ENCODE data around the gene MMP25.
A peak's percentile ranks its signal among the peaks of the same experiment; 100 is the strongest.

The MMP25 gene

GRCh38 chr16:3017344-3017743 is 29.0 kb upstream of the MMP25 start:
- DNase-seq, result no peak

GRCh38 chr16:3017794-3018506 is 28.4 kb upstream of the MMP25 start, which contains the start of gene CLDN6:
Gene CLDN6 (minus strand): TSS chr16:3018183. CDS start chr16:3016021, 2,162 bp downstream.
- DNase-seq, result no peak

- no peak for DNase-seq
Observed at GRCh38 chr16:3019594-3020246, 26.6 kb upstream of the MMP25 start.

GRCh38 chr16:3020247-3020603 is 26.1 kb upstream of the MMP25 start, which contains the start of gene TNFRSF12A:
Gene TNFRSF12A (plus strand): TSS chr16:3020368. CDS start chr16:3020398, 30 bp downstream.
- DNase-seq, result peak; percentile 66

- DNase-seq, result peak; percentile 79
Observed at GRCh38 chr16:3020604-3021448, 25.5 kb upstream of the MMP25 start.

- DNase-seq, result peak; percentile 90
Observed at GRCh38 chr16:3021449-3022207, 24.7 kb upstream of the MMP25 start.

GRCh38 chr16:3022208-3022683 is 24.1 kb upstream of the MMP25 start:
- DNase-seq, result peak; percentile 92

DNA sequence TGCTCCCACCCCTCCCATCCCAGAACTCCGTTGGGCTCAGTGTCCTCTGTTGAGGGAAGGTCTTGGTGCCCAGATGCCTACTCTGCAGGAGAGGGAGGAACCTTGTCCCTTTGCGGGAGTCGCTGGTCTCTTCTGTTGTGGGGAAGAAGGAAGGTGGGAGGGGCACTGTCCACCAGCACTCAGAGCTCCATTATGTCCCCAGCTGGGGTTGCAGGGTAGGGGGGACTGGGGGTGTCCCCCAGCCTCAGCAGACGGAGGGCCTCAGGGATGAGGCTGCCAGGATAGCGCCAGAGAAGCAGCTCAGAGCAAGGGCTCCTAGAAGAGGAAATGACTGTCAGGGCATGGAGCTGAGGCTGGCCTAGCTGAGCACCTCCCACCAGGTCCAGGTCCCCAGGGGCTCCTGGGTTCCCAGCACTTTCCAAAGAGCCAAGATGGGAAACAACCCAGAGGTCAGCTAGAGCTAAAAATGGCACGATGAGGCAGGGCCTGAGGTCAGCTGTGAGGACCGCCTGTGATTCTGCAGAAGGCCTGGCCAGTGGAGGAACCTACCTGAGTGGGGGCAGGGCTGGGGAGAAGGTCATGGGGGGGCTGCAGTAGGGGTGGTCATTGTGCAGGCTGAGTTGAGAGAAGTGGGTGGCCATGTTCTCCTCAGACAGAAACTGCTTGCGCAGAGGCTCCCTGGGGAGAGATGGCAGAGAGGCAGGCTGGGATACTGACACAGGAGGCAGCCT is 23.5 kb upstream of the MMP25 start:
- DNase-seq, result no peak

- no peak for DNase-seq
Observed at GRCh38 chr16:3023415-3023668, 23.0 kb upstream of the MMP25 start.

DNA sequence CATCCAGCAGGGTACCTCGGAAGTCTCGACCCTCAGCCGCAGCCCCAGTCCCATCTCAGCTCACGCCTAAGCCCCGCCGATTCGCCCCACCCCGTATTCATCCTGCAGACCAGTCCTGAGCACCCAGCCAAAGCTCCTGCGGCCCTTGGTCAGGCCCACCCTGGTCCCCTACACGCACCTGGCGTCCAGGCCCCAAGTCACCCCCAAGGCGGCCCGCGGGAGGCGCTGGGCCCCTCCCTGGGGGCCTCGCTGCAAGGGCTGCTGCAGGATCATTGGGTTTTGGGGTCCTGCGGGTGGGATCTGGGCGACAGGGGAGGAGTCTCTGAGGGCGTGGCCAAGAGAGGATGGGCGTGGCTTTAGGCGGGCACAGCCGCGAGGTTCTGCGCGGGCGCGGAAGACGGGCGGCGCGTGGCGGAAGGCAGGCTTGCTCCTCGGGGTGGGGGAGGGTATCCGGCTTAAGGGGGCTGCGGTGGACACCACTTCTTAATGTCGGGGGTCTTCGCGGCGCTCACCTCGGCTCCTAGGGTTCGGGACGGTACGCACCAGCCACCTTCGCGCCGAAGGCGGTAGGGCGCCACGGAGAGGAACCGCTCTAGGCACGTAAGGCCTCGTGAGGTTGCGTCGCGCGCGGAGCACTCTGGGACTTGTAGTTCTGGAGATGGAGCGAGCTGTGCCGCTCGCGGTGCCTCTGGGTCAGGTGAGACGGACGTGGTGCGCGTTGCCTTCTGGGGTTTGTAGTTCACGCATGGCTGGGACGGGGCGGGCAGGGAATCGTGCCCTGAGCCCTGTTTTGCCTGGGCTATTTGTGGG is 22.5 kb upstream of the MMP25 start, which contains the start of the genes HCFC1R1 and THOC6:
HCFC1R1 (minus strand) TSS at position 274 of the 810 bp plus-strand sequence; CDS start at position 273, 1 bp downstream.
THOC6 (plus strand) TSS at position 367 of the 810 bp plus-strand sequence; CDS start at position 659, 292 bp downstream.
- DNase-seq, result peak; percentile 96

- DNase-seq, result no peak
Observed at GRCh38 chr16:3025032-3026002, 21.0 kb upstream of the MMP25 start.

DNA sequence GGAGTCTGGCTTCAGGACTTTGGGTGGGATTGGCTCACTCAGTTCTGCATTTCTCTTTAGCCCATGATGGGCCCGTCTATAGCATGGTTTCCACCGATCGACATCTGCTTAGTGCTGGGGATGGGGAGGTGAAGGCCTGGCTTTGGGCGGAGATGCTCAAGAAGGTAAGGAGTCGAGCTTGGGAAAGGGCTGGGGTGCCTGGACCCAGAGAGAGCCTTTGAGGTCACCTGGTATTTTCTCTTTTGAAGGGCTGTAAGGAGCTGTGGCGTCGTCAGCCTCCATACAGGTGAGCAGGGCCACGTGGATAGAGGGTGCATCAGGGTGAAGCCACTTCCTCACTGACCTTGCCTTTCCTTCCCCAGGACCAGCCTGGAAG is 20.4 kb upstream of the MMP25 start:
- no peak for DNase-seq

DNA sequence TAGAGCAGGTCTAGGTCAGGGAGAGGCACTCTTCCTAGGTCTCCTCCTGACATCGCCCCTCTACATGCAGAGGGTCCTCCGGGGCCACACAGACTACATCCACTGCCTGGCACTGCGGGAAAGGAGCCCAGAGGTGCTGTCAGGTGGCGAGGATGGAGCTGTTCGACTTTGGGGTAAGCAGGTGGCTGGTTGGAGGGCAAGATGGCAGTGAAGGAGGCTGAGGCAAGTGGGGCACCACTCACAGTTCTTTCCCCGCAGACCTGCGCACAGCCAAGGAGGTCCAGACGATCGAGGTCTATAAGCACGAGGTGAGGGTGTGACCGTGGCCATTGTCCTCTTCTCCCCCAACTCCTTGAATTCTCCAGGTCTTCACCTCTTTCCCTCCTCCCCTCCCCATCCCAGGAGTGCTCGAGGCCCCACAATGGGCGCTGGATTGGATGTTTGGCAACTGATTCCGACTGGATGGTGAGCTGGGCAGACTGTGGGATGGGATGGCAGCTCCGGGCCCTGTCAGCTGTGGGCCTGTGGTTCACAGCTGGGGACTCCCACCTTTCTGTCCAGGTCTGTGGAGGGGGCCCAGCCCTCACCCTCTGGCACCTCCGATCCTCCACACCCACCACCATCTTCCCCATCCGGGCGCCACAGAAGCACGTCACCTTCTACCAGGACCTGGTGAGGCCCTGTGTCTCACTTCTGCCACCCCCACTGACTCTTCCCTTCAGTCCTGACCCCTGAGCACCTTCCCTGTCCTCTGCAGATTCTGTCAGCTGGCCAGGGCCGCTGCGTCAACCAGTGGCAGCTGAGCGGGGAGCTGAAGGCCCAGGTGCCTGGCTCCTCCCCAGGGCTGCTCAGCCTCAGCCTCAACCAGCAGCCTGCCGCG is 19.5 kb upstream of the MMP25 start:
- no peak for DNase-seq

- no peak for DNase-seq
Observed at GRCh38 chr16:3027489-3027795, 18.9 kb upstream of the MMP25 start.

DNA sequence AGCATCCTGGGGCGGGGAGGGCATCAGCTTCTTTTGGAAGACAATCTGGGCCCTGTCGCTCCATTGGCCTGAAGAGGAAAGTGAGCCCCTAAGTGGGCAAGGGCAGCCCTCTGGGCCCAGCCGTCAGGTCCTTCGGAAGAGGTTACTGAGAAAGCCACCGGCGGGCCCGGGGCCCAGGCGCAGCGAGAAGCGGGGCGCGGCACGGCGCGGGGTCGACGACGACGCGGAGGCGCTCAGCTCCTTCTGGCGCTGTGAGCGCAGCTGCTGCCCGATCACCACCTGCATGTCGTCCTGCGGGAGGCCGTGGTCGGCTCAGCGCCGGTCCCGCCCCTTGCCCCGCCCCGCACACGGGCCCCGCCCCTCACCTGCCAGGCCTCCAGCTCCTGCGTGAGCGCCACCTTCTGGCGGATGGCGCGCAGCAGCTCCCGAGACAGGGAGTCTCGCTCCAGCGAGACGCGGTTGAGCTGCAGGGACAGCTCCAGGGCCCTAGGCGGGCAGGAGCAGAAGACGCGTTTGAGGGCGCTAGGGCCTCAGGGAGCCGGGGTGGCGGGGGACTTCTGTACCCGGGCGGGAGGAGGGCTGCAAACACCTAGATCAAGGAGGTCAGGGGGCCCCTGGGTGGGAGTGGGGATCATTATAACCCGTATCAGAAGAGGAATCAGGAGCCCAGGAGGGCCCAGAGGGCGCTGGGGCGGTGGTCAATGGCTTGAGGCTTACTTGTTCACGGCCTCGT is 18.2 kb upstream of the MMP25 start:
- peak; percentile 89 for DNase-seq

DNA sequence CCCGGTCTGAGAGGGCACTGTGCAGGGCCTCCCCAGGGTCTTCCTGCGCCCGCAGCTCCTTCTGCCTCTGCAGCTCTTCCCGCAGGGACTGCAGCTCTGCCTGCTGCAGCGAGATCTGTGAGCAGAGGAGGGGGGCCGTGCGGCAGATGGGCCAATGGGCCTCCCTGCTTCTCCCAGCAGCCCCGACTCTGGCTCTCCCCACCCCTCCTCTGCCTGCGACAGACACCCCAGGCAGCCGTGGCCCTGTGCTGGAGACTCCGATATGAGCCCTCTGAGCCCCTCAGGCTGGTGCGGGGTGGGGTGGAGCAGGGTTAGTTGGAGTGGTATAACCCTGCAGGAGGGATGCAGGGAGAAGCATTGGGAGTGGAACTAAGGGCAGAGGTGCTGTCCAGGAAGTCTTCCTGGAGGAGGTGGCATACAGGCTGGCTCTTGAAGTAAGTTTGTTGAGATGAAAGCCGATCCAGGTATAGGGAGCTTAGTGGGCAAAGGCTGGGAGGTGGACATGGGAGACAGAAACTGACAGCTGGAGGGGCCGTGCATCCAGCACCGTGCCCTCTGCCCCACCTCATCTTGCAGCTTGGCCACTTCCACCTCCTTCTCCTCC is 17.5 kb upstream of the MMP25 start:
- no peak for DNase-seq

DNA sequence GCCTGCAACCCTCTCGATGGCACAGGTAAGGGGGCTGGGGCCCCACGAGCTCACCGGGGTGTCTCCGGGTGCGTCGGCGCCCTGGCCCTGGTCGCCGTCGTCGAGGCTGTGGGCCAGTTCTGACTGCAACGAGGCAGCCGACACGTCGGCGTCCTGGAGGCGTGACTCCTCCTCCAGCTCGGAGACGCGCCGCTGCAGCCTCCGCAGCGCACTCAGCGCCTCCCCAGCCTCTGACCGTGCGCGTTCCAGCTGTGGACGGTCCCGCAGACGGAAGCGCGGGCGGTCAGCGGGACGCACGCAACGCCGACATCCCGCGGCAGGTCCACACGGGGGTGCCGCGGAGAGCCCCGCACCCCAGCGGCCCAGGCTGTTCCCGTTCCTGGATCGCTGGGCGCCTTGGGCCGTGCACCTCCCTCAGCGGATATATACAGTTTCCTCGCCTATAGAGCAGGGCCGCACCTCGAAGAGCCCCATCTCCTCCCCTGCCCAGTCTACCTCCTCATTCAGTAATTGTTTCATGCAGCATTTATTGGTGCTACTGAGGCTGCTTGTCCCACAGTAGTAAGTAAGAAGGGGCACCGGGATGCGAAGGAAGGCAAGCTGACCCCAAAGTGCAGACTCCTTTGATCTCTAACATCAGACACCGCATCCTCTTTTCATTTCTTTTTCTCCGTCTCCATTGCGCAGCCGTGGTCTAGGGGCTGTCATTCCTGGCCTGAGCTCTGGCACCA is 16.7 kb upstream of the MMP25 start:
- peak; percentile 50 for DNase-seq

Data from activated CD8-positive, alpha-beta memory T cell treated with anti-CD3 and anti-CD28 coated beads, Interleukin-2, amount 50 U/mL, for 4 hours (primary cell).